HG02938 (cell line): ENCODE results near the gene WDR18.

Source experiments
- ATAC-seq: cut with Tn5 transposase; IDR thresholded peaks from one replicate; pipeline ENCODE4 v1.9.1; 2021; ENCODE audit warnings: mild to moderate bottlenecking, moderate library complexity; ENCODE audit not compliant: unreplicated experiment

WDR18 gene

GRCh38 chr19:1040476-1041271, 56.5 kb downstream of the WDR18 start:
- no peak for ATAC-seq

- no peak for ATAC-seq
Observed at GRCh38 chr19:1041272-1041834, 57.2 kb downstream of the WDR18 start.

GRCh38 chr19:1041835-1042685, 57.9 kb downstream of the WDR18 start:
- no peak for ATAC-seq

GRCh38 chr19:1042689-1043511, 58.8 kb downstream of the WDR18 start:
- no peak for ATAC-seq
